ENCODE data around the gene ARSG.
"Not testable (repeated sequence)": the region's sequence is repeated elsewhere in the genome, so short reads cannot be mapped to it uniquely, and the experiment has no call there.

The ARSG gene

DNA sequence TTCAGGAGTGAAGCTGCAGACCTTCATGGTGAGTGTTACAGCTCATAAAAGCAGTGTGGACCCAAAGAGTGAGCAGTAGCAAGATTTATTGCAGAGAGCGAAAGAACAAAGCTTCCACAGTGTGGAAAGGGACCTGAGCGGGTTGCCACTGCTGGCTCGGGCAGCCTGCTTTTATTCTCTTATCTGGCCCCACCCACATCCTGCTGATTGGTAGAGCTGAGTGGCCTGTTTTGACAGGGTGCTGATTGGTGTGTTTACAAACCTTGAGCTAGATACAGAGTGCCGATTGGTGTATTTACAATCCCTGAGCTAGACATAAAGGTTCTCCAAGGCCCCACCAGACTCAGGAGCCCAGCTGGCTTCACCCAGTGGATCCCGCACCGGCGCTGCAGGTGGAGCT is 17.2 kb downstream of the ARSG start:
- DNase-seq: not testable (repeated sequence)

DNA sequence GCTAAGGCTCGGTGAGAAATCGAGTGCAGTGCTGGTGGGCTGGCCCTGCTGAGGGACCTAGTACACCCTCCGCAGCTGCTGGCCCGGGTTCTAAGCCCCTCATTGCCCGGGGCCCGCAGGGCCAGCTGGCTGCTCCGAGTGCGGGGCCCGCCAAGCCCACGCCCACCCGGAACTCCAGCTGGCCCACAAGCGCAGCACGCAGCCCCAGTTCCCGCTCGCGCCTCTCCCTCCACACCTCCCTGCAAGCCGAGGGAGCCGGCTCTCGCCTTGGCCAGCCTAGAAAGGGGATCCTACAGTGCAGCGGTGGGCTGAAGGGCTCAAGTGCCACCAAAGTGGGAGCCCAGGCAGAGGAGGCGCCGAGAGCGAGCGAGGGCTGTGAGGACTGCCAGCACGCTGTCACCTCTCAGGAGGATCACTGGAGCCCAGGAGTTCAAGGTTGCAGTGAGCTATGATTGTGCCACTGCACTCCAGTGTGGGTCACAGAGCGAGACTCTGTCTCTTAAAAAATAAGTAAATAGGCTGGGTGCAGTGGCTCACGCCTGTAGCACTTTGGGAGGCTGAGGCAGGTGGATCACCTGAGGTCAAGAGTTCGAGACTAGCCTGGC is 17.9 kb downstream of the ARSG start:
- DNase-seq: not testable (repeated sequence)

DNA sequence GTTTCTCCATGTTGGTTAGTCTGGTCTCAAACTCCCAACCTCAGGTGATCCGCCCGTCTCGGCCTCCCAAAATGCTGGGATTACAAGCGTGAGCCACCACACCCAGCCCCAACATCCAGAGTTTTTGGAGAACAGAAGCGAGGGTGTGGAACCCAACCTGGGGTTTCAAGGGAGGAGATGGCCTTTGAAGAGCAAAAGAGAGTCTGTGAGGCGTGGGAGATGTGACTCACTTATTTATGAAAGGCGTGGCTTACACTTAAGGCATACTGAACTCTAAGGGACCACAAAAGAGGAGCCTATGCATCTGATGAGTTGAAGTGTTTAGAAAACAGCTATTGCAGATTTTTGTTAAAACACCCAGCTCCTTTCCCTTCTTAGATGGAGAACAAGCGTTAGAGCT is 18.9 kb downstream of the ARSG start:
- DNase-seq: no peak

DNA sequence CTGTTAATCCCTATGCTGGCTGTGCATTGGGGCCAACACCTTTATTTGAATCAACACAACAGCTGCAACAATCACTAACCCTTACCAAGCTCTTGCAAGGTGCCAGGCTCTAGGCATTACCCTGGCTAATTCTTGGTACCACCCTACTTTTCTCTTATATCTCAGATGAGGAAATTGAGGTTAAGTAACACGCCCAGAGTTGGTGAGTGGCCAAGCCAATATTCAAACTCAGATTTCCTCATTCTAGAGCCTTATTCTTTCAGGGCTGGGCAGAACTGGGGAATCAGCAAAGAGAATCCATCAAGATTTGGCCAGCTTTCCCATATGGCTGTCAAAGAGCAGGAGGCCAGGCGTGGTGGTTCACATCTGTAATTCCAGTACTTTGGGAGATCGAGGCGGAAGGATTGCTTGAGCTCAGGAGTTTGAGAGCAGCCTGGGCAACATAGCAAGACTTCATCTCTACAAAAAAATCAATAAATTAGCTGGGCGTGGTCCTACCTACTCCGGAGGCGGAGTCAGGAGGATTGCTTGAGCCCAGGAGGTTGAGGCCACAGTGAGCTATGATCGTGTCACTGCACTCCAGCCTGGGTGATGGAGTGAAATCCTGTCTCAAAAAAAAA is 23.7 kb downstream of the ARSG start:
- no peak for DNase-seq

DNA sequence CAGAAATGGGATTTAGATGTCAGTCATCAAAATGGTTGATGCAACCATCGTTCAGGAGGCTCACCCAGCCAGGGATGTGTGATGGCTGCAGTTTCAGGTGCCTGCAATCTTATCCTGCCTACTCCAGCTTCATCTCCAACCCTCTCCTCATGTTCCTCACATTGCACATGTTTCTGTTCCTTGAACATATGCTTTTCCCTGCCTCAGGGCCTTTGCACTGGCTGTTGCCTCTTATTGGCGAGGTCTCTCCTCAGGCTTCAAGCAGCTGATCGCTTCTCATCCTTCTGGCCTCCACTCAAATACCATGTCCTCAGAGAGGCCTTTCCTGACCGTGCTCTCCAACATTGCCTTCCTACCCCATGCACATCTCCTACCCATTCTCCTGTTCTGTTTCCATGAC is 24.6 kb downstream of the ARSG start:
- DNase-seq: no peak

DNA sequence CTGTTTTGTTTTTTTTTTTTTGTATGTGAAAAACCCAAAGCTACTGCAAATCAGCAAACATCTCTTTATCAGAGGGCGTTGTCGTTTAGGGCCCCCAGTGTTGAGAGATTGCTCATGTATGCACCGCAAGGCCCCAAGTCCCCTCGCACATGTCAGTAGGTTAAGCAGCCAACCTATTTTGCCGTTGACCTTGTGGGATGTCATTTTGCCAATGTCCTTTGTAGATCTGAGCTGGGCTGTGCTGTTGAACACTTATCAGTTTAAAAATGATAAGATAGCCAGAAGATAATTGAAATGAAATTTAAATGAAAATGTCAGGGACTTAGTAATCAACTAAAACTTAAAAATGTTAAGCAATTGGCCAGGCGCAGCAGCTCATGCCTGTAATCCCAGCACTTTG is 26.2 kb downstream of the ARSG start:
- no peak for DNase-seq

DNA sequence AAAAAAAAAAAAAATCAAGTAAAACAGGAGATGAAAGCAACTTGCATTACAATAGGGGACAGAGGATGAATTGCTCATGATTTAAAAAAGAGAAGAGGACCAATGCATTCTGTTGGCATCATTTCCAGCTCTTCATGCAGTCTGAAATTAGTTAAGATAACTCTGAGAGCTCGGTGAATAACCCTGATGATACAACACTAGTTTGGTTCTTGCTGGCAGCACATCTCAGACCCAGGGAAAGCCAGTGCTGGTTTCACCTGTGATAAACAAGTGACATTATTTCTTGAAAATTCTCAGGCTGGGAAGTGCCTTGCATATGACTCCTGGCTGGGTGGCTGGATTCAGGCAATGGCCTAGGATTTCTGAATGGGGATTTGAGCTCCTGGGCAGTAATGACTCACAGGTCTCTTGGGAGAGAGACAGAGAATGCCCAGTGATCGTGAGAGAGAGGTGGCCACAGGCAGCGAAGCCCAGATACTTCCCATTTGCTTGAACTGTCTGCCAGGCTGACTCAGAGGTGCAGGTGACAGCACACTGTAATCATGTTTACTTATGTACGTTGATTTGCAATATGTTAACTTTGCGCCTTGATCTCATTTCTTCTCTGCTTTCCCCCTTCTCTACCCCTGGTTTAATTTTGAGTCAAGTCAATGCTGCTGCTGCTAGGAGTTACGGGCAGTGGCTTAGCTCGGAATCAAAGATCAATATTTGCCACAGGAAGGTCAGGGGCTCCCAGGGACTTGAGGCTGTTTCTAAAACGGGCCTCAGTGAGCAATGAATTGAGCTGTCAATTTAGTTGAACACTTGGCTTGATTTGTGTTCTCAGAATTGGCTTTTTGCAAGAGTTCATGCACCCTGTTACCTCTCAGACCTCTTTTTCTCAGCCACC is 27.1 kb downstream of the ARSG start:
- no peak for DNase-seq

DNA sequence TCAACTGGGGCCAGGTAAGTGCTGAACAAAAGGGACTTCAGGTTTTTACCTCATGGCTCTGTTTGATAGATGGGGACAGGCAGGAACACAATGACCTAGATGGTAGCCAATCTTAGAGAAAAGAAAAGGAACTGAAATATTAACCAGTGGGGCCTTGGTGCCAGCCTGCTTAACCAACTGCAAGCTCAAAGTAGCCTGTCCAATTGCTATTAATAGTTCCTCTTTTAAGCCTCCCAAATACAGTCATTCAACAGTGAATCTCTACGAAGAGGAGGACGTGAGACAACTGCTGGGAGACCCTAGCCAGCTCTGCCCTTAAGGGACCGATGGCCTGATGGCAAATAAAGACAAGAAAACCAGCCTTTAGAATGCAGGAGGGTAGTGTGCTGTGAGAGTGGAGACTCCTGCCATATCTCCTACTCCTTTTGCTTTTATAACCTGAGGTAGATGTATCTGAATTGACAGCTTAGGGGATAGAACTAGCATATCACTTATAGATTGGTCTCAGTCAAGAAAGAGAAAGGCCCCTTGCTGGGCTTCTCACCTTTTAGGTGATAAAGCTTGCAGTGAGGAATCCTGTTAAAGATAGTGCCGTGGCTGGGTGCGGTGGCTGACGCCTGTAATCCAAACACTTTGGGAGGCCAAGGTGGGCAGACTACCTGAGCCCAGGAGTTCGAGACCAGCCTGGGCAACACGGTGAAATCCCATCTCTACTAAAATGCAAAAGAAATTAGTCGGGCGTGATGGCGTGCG is 28.3 kb downstream of the ARSG start:
- no peak for DNase-seq

DNA sequence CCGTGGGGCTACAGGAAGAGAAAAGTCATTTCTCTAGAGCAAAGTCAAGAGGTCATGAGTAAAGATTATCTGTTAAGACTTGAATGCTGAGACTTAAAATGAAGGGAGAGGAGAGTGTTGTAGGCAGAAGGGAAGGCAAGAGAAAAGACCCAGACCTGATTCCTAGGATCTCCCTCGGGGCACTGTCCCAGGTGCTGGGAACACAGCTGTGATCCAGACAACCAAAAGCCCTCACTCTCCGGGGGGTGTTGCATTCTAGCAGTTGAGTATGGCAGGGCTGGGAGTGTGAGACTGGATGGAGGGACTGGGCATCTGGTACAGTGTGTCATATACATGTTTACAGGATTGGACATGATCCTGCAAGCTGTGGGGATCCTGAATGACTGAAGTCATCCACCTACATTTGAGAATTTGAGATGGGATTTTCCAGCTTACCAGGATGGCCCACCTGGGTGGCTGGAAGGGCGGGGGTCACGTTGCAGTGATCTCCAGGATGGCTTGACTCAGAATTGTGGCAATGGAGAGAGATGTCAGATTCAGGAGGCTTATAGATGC is 29.1 kb downstream of the ARSG start:
- DNase-seq: no peak

DNA sequence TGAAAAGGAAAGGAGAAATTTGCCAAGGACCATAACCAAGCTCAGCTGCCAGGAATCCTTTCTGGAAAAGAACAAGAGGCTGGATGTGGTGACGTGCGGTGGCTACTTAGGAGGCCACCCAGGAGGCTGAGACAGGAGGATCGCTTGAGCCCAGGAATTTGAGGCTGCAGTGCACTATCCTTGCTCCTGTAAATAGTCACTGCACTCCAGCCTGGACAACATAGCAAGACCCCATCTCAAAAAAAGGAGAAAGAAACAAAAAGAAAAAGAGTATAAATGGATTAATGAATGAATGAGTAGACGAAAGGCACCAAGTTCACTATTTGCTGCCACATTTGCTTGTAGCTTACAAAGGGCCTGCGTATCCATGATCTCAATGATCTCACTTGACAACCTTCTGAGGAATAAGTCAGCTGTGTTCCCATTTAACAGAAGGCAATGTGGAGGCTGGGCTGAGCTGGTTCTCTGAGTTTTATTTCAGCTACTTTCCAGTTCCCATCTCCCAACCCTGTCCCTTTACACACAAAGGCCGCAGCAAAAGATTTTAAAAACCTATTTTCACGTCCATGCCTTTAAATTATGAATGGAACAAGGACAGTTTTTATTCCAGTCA is 29.8 kb downstream of the ARSG start:
- no peak for DNase-seq

DNA sequence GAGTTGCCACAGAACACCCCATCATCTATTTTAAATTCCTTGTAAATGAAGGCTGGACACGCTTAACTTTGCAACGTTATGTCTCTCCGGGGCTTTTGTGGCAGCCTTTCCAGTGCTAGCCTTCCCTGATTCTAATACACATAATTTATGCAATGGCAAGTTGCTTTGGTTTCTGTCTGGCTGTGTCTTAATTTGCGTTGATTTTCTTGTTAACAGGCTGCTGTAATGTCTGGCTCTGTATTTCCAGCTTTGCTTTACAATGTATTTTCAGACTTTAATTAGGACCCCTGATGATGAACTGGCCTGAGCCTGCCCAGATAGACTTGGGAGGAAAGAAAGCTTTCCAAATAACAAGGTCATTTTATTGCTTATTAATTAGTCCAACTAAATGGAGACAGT is 30.3 kb downstream of the ARSG start:
- no peak for DNase-seq

DNA sequence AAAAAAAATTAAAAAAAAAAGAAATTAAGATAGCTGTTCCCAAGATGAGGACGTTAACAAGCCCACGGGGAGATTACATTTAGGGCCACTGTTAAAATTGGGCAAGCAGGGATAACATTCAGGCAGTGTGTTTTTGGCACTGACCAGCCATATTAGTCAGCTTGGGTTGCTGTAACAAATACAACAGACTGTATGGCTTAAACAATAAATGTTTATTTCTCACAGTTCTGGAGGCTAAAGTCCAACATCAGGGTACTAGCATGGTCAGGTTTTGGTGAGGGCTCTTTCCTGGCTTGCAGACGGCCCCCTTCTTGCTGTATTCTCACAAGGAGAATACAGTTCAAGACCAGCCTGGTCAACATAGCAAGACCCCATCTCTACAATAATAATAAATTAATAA is 31.3 kb downstream of the ARSG start:
- DNase-seq: no peak

DNA sequence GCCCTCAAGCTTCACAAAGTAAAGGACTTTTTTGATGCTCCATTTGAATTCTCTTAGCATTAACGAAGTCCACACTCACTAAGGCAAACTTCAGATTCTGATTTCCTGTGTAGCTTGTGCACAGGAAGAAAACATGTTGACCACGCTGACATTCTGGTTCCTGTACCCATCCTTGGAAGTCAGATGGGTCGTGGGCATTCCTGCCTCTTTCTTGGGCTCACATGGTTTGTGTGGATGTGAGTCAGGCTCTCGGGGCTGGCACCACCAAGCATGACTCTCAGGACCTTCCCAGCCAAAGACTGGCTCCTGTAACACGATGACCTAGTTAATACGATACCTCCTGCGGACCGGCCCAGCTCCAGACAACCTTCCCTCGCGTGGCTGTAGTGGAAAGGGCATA is 32.8 kb downstream of the ARSG start:
- DNase-seq: no peak

DNA sequence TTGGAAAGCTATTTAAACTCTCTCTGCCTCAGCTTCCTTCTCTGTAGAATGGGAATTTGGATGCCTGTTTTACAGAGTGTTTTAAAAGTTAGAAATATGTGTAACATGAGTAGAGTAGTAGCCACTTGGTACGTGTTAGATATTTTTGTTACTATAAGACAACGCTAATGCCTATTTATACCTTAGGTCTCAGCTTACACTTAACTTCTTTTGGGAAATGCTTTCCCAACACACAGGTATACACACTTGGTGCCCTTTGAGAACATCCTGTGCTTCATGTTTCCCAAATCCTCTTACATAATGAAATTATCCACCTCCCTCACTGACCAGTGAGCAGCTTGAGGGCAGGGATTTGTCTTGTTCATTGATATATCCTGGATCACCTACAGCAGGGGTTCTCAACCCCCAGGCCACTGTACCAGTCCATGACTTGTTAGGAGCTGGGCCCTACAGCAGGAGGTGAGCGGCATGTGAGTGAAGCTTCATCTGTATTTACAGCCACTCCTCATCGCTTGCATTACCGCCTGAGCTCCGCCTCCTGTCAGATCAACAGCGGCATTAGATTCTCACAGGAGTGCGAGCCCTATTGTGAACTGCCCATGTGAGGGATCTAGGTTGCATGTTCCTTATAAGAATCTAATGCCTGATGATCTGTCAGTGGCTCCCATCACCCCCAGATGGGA is 33.5 kb downstream of the ARSG start:
- no peak for DNase-seq

DNA sequence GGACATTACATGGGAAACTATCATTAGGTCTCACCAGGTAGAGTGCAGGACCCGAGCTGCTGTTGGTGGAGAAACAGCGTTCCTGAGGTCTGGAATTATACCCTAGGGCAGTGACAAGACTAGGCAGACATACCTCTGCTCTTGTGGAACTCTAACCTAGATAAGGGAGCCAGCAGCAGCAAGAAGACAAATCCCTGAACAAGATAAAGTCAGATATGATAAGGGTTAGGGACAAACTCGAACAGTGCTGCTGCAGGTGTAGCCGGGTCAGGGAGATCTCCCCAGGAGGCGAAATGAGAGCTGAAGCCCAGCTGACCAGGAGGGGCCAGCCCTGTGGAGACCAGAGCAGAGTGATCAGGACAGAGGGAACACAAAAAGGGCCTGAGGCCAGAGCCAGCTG is 34.7 kb downstream of the ARSG start:
- no peak for DNase-seq

DNA sequence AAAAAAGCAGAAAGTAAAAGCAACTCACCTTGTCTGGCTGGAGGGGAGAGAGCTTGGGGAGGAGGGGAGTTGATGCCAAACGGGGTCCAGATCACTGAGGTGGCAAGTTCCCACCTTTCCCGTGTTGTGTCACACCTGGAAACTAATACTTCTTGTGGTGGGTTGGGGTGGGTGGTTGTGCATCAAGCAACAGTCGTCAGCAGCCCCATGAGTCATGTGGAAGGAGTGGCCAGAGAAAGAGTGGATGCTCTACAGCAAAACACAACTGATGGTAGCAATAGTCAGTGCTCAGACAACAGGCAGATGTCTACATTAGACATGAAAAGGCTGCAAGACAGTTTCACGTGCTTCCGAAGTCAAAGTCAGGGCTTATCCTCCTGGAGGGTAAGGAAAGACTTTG is 35.4 kb downstream of the ARSG start:
- no peak for DNase-seq

DNA sequence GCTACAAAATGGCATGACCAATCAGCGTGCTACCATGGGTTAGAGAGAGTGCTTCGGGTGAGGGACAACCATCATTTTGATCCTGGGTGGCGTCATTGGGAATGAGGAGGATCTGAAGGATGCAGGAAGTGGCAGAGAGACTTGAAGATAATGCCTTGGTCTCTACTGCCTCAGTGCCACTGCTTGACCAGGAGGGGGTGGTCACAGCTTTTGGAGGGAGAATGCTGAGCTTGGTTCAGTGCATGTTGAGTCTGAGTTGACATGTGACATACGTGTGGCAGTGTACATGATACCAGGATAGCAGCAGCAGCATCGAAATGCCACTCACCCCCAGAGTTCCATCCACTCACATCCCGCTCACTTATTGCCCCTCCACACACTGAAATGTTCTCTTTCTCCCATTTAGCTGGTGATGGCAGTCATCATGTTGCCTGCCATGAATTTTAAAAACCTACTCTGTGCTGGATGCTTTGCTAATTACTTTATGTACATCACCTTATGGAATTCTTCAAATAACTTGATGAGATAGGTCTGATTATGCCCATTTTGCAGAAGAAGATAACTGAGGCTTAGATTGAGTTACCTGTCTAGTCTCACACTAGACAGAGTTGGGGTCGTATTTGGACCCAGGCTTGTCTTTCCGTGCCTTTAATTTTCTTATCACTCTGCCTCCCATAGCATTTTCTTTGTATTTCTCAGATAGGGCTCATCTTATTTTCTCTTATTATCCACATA is 36.7 kb downstream of the ARSG start:
- DNase-seq: no peak

DNA sequence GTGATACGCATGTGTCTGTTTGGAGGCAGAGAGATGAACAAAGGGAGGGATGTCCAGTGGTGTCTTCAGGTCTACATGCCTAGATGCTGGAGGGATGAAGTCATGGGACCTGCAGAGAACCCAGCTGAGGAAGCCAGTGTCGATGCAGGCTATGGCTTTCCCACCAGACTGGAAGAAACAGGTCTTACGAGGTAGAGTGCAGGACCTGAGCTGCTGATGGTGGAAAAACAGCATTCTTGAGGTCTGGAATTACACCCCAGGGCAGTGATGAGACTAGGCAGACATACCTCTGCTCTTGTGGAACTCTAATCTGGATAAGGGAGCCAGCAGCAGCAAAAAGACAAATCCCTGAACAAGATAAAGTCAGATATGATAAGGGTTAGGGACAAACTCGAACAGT is 37.4 kb downstream of the ARSG start:
- DNase-seq: no peak

DNA sequence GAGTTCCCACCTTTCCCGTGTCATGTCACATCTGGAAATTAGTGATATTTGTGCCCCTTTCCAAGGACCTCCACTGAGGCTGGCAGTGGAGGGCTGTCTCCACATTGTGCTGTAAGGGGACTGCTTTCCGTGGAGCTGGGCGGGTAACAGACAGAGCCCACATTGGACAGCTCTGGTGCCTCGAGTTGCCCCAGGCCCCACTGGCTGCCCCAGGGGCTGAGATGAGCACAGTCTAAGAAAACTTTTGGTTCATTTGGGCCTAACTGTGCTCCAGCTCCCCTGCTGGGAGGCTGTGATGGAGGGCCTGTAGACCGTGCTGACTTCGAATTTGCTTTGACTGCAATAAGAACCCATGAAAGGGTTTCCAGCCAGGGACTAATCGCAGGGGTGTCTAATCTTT is 38.0 kb downstream of the ARSG start:
- no peak for DNase-seq

DNA sequence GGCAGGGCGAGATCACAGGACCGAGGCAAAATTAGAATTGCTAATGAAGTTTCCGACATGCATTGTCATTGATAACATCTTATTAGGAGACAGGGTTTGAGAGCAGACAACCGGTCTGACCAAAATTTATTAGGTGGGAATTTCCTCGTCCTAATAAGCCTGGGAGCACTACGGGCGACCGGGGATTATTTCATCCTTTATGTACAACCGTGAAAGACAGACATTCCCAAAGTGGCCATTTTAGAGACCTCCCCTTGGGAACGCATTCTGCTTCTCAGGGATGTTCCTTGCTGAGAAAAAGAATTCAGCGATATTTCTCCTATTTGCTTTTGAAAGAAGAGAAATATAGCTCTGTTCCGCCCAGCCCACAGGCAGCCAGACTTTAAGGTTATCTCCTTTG is 40.6 kb downstream of the ARSG start:
- not testable (repeated sequence) for DNase-seq

DNA sequence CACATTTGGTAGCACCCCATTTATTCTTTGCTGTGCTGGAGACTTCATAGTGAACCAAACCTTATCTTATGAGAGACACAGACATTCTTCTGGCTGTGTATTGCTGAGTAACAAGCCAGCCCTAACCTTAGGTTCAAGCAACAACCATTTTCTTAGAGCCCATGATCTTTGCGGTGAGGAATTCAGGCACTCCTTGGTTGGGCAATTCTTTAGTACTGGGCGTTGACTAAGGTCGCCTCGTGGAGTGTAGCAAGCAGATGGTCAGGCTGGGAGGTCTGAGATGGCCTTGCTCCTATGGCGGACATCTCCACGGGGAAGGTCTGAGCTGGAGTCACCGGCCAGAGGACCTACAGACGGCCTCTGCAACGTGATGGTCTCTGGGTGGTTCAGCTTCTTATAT is 43.1 kb downstream of the ARSG start:
- no peak for DNase-seq
